Activated T-cell treated with anti-CD3 and anti-CD28 coated beads for 24 hours (primary cell): ENCODE data around the gene KRTAP5-3.
"Not testable (repeated sequence)": the region's sequence is repeated elsewhere in the genome, so short reads cannot be mapped to it uniquely, and the experiment has no call there.

ENCODE experiments used
- DNase-seq: peaks from one replicate; pipeline ENCODE4 v3.0.0-alpha.2; 2020; ENCODE audit warnings: low read depth

Gene KRTAP5-3

GRCh38 chr11:1582909-1583308, 25.4 kb downstream of the KRTAP5-3 start:
- not testable (repeated sequence) for DNase-seq

- no peak for DNase-seq
Observed at GRCh38 chr11:1581976-1582375, 26.3 kb downstream of the KRTAP5-3 start.

- DNase-seq = no peak
Observed at GRCh38 chr11:1576825-1577224, 31.4 kb downstream of the KRTAP5-3 start.

DNA sequence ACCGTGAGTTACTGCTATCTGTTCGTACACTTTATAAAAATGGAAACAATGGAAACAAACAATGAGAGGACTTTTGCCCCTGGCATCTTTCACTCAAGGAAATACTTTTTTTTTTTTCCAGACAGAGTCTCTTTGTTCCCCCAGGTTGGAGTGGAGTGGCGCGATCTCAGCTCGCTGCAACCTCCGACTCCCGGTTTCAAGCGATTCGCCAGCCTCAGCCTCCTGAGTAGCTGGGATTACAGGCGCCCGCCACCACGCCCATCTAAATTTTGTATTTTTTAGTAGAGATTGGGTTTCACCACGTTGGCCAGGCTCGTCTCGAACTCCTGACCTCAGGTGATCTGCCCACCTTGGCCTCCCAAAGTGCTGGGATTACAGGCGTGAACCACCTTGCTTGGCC, 32.5 kb downstream of the KRTAP5-3 start:
- DNase-seq = not testable (repeated sequence)

DNA sequence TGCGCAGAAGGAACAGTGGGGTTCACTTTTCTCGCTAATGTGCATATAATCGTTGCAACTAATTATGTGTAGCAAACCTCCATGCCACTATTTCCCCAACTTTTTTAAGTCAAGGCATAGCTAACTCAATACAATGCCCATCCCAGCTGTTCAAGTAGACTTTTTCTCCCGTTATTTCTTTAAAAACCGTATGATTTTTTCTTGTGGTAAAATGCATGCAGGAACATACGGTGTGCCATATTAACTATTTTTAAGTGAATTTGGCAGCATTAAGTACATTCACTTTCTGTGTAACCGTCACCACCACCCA, 33.4 kb downstream of the KRTAP5-3 start:
- DNase-seq = no peak

DNA sequence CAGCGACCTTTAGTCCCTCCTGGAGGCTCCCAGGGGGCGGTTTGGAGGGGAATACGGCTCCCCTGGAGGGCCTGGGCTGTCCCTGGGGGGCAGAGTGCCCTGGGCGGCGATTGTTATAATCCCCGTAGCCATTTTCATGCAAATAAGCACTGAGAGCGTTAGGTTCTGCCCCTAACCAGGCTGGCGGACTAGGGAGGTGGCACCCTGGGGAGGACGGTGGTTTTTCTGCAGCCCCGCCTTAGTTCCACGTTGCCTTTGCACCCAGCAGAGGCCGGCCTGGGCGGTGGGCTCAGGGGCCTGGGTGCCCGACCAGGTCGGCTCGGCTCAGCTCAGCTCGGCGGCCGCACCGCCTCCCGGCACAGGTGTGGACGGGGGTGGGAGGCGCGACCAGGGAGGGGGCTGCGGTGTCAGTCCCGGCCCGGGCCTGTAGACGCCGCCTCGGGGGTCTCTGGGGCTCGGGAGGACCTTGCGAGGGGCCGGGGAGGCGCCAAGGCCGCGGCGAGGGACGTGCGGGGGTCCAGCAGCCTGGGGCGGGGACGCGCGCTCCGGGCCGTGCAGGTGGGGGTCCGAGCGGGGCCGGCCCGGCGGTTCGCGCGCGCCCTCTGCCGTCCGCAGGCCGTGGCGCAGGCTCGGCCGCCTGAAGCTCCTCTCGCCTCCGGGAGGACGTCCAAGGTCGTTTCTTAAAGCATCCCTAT, 33.9 kb downstream of the KRTAP5-3 start:
- peak; percentile 42 for DNase-seq

DNA sequence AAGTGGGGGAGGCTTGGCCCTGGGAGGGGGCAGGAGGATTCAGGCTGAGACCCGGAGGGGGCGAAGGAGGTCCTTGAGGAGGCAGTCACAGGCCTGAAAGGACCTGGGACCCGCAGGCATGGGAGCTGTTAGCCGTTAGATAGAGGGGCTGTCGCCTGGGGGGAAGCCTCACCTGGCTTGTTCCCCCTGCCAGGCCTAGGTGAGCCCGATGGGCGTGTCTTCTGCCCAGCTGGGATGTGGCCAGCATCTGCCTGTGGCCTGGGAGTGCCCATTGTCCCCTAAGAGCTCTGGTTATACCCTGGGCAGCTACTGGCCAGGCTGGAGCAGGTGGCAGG, 34.4 kb downstream of the KRTAP5-3 start:
- DNase-seq = no peak

DNA sequence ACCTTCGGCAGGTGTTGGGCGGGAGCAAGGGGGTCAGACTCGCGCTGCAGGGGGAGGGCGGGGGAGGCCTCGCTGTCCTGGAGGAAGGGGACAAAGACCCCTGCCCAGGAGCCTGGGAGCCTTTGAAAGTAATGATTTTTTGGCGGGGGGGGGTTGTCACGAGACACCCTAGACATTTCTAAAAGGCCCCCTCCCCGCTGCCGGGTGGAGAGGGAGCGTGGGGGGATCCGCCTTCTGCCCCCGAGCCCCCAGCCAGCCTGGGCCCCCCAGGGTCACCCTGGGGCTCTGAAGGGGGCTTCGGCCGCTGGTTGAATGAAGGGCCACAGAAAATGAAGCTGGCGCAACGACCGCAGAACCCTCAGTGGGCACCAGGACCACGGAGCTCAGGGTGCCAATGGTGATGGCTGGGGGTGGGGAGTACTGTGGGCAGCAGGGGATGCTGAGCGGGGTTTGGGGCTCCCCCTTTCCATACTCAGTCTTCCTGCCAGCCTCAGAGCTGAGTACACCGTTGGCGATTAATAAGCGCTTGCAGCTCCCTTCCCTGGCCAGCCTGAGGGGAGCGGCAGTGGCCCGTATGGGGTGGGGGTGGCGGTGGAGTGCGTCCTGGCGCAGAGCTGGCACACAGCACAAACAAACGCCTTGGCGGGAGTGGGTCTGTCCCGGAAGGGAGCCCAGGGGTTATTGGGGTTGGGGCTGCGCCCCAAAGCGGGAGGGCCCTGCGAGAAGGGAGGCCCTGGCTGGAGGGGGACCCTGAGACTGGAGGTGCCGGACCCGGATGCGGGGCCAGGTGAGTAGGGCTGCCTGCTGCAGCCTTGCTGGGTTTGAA, 35.0 kb downstream of the KRTAP5-3 start:
- DNase-seq = no peak

GRCh38 chr11:1572197-1573076, 35.8 kb downstream of the KRTAP5-3 start, which contains the start of gene DUSP8:
Gene DUSP8, minus strand, starts transcription at chr11:1572271. Its CDS starts 6,445 bp downstream, at chr11:1565826.
- peak; percentile 82 for DNase-seq

- no peak for DNase-seq
Observed at GRCh38 chr11:1571760-1572196, 36.5 kb downstream of the KRTAP5-3 start.

DNA sequence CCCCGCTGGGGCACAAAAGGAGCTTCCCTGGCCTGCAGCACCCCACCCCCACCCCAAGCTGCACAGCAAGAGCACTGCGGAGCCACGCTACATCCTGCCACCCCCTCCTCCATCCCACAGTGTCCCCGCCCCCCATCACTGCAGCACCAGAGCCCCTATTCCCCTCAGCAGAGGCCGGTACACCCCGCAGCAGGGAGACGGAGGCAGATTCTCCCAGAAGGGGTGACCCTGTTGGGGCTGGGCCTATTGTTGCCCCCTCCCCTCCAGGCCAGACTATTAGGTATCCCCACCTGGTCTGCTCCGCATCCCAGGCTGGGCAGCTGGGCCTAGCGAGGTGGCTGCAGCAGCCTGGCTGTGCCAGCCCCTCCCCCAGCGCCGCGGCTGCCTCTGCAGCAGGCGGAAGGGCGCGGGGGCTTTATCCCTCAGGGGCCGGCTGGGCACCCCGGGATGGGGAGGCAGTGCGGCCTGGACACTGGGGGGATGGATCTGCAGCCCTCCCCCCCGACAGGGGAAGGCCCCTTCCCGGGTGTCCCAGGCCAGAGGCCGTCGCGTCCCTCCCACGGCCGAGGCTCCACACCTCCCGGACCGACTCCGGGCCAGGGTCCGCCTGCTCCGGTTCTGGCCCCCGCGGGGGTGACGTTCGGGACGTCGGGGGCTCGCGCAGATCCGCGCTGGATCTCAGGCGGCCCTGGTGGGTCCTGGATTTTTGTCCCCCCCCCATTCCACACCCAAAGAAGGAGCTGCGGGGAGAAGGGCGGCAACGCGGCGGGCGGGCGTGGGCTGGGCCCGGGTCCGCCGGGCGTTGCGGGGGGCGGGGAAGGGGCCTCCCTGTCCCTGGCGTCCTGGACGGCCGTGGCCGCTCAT, 37.1 kb downstream of the KRTAP5-3 start:
- DNase-seq = no peak

DNA sequence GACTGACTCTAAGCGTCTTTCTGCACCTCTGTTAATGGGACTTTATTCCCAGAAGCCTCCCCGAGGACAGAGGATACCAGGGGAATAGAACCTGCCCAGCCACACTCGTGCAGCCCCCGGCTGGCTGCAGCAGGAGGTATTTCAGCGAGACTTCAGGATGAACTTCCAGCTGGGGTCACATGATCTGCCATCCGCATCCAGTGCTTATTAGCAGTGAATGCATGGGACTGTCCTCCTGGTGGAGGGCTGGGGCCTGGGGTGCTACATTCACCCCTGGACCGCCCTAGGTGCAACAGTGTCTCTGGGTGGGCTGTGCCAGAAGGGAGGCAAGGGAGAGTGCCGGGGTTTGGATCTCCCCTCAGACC, 37.8 kb downstream of the KRTAP5-3 start:
- no peak for DNase-seq

DNA sequence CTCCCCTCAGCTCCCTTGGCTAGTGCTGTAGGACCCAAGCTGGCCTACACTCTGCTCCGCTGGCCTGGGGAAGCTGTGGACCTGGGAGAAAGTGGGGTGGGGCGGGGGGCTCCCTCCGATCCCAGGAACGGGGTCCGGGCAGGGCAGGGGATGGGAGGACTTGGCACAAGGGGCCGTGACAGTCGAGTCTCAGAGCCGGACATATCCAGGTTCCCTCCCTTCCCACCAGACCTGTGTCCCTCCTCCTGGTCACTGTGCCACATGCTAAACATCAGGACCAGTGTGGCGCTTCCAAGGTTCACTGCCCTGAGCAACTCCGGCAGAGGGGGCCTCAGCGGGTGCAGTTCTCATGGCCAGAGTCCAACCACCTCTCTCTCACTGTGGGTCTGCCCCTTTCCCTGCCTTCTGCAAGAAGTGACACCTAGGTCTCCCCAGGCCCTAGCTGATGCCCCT, 38.2 kb downstream of the KRTAP5-3 start:
- DNase-seq = no peak

GRCh38 chr11:1569251-1569780, 38.9 kb downstream of the KRTAP5-3 start:
- no peak for DNase-seq

- no peak for DNase-seq
Observed at GRCh38 chr11:1568441-1568911, 39.8 kb downstream of the KRTAP5-3 start.

DNA sequence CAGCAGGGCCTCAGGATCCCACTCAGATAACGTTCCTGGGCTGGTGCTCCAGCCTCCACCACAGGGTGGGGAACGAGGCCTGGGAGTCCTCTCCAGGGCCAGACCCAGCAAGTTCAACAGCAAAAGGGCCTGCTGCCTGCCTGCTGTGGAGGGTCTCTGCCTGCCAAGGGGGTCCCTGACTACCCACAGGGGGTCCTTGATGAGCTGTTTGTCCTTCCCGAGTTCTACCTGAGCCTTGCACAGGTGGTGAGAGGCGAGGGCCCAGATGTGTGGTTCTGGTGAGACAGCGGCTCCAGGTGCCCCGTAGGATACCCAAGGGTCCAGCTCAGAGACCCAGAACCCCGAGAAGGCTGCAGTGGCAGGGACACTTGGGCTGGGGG, 40.6 kb downstream of the KRTAP5-3 start:
- DNase-seq = no peak

DNA sequence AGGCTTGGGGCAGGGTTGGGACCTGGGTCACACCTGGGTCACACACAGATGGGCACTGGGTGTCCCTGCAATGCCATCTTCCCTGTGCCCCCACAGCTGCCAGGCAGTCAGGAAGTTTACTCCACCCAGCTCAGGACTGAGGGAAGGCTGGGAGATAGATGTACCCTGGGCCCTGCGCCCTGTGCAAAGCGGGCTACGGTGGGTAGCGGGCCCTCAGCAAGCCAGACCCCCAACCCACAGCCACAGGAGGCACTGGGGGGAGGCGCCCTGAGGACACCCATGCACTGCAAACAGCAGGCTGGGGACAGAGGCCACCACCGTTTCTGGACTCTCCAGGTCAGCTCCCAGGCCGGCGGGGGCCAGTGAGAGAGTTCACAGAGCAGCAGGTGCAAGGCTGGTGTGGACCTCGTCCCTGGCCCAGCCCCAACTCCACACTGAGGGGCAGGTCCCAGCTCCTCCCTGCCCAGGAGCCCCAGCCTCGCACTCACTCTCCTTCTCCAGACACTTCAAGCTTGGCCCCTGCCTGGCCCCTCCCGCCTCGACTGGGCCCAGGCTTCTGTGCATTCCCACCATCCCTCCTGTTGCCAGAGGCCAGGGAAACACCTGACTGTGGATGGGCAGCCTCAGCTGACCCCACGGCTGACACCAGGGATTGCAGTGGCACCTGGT, 41.1 kb downstream of the KRTAP5-3 start:
- DNase-seq = no peak

- DNase-seq = no peak
Observed at GRCh38 chr11:1566381-1567051, 41.7 kb downstream of the KRTAP5-3 start.

DNA sequence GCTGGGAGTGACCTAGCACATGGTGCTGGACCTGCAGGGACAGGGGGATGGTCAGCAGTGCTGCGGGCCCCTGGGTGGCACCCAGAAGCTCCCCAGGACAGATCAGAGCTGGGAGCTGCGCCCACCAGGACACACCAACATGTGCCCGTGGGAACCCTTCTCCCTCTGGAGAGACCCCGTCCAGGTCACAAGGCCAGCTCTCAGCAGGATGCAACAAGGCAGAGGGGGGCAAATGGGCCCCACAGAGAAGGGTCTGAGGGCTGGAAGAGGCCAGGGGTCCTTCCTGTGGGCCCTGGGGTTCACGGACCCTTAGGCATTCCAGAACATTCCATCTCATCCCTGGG, 42.4 kb downstream of the KRTAP5-3 start:
- no peak for DNase-seq

GRCh38 chr11:1565173-1565903, 42.9 kb downstream of the KRTAP5-3 start:
- DNase-seq = no peak
